ENCODE measurements around the gene IKZF2. TPM values are rescaled to one million over a fixed set of nuclear protein-coding genes. Genes with fewer than 3 reads are reported as not detected.

Gene IKZF2
- total RNA-seq, 1 donor: 15.1 TPM

GRCh38 chr2:213125646-213126347 is 25.6 kb downstream of the IKZF2 start:
- DNase-seq (ENCODE audit: low read depth): no peak
- TF ChIP-seq, protein P1, sequence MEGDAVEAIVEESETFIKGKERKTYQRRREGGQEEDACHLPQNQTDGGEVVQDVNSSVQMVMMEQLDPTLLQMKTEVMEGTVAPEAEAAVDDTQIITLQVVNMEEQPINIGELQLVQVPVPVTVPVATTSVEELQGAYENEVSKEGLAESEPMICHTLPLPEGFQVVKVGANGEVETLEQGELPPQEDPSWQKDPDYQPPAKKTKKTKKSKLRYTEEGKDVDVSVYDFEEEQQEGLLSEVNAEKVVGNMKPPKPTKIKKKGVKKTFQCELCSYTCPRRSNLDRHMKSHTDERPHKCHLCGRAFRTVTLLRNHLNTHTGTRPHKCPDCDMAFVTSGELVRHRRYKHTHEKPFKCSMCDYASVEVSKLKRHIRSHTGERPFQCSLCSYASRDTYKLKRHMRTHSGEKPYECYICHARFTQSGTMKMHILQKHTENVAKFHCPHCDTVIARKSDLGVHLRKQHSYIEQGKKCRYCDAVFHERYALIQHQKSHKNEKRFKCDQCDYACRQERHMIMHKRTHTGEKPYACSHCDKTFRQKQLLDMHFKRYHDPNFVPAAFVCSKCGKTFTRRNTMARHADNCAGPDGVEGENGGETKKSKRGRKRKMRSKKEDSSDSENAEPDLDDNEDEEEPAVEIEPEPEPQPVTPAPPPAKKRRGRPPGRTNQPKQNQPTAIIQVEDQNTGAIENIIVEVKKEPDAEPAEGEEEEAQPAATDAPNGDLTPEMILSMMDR (IDR thresholded peaks at IDR 0.05; ENCODE audit: insufficient read depth, low read depth, low read length): no peak

DNA sequence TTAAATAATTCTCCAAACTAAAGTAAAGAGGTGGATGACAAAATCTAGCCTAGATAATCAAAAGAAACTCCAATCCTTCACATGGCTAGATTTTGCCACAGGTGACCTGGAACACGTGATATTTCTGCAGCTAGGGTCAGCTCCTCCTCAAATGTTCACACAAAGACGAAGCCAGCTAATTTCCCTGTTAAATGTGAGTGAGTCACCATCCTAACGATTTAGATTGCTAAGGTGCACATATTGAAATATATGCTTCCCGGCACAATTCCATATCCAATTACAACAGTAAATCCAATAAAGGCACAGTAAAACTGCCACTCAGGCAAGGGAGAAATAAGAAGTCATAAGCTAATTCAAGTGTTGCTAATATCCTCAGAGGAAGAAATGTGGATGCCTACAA is 28.7 kb downstream of the IKZF2 start:
- TF ChIP-seq, protein P1 (IDR thresholded peaks at IDR 0.05; ENCODE audit: insufficient read depth, low read depth, low read length): no peak
- no peak overlapping the region for H3K4me3 ChIP-seq (ENCODE audit: low read depth, low read length)
- DNase-seq (ENCODE audit: low read depth): no peak

More at GRCh38 chr2:213125646-213126347, 25.6 kb downstream of the IKZF2 start:
- H3K4me3 ChIP-seq (ENCODE audit: low read depth, low read length): no peak overlapping the region

DNA sequence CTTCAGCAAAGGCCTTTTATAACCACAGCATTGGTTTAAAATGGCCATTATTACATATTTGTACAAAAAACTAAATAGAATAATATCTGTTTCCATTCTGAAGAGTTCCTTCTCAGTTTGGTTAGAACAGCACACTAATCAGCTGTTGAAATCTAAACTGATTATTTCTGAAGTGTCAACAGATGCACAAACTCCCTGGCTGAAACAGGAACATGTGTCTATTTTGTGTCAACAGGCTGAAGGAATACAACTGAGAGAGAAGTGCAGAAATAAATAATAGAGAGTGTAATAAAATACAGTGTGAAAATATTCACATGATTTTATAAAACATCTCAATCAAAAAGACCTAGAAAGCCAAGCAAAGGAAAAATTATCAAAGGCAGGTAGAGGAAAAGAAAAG is 29.7 kb downstream of the IKZF2 start:
- TF ChIP-seq, protein P1 (IDR thresholded peaks at IDR 0.05; ENCODE audit: insufficient read depth, low read depth, low read length): no peak
- DNase-seq (ENCODE audit: low read depth): no peak

GRCh38 chr2:213119061-213119809 is 32.2 kb downstream of the IKZF2 start:
- no peak overlapping the region for H3K4me3 ChIP-seq (ENCODE audit: low read depth, low read length)
- TF ChIP-seq, protein P1 (IDR thresholded peaks at IDR 0.05; ENCODE audit: insufficient read depth, low read depth, low read length): no peak
- DNase-seq (ENCODE audit: low read depth): peak; percentile 57

More for the DNA sequence above, 29.7 kb downstream of the IKZF2 start:
- no peak overlapping the region for H3K4me3 ChIP-seq (ENCODE audit: low read depth, low read length)

DNA sequence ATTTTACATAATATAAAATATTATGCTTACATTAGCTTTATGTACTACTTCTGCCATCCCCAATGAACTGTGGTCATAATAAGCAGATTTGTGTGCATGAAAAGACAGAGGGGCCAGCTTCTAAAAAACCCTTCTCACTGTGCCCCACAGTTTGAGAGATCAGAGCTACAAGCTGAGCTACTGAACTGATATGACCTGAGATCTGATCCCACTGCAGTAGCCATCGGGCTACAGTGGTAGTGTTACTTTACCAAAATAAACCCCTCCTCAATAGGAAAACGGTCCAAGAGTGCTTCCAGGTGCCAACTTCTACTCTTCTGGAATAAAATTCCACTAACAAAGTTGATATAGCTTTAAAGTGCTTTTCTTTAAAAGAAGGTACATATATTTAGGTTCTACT is 43.1 kb downstream of the IKZF2 start:
- H3K4me3 ChIP-seq (ENCODE audit: low read depth, low read length): no peak overlapping the region
- DNase-seq (ENCODE audit: low read depth): no peak
- TF ChIP-seq, protein P1 (IDR thresholded peaks at IDR 0.05; ENCODE audit: insufficient read depth, low read depth, low read length): no peak

DNA sequence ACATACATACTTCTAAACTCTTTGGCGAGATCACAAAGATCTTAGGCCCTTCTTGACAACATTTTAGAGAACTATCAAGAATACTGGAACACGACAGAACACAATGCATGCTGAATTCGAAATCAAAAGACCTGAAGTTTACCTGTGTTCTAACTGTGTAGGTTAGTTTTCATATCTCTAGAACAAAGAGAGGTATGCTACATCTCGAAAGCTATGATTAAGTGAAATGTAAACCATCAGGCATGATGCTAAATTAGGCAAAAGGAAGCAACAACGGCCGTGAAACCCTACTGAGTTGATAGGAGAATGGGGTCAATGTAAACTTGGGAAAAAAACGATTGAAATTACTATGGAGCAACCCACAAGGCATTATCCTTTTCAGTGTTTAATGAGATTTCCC is 43.7 kb downstream of the IKZF2 start:
- no peak overlapping the region for H3K4me3 ChIP-seq (ENCODE audit: low read depth, low read length)
- TF ChIP-seq, protein P1 (IDR thresholded peaks at IDR 0.05; ENCODE audit: insufficient read depth, low read depth, low read length): no peak
- no peak for DNase-seq (ENCODE audit: low read depth)
